PFSK-1 (cell line): Measurements from ENCODE around the gene RUNX2.

Experiments
- FOXP2 ChIP-seq: optimal IDR thresholded peaks from 2 replicates; pipeline ENCODE3; 2011; ENCODE audit warnings: borderline replicate concordance, control low read depth, inconsistent platforms; ENCODE audit not compliant: insufficient read depth; ENCODE audit errors: extremely low read length, extremely low read depth
- POLR2AphosphoS5 ChIP-seq: IDR thresholded peaks from 2 replicates; pipeline ENCODE4 v1.6.1; 2012; ENCODE audit warnings: low read depth, mild to moderate bottlenecking, control low read depth, low read length, moderate library complexity
- SIN3A ChIP-seq: IDR thresholded peaks from 2 replicates; pipeline ENCODE4 v1.6.1; 2012; ENCODE audit warnings: mild to moderate bottlenecking, low read length, moderate library complexity, borderline replicate concordance; ENCODE audit not compliant: insufficient read depth
- TAF1 ChIP-seq: IDR thresholded peaks from 2 replicates; pipeline ENCODE4 v1.6.1; 2012; ENCODE audit warnings: low read length, control low read depth, borderline replicate concordance; ENCODE audit not compliant: insufficient read depth
- TF ChIP-seq, protein P1 (sequence below), 2 experiments: IDR thresholded peaks; 2 replicates each; pipeline versions ENCODE4 v1.6.1 to v1.8.0; 2011 to 2012; ENCODE audit warnings: low read depth in 2 of 2, low read length in 2 of 2, control low read depth in 1 of 2, inconsistent platforms in 1 of 2, mild to moderate bottlenecking in 1 of 2, moderate library complexity in 1 of 2; ENCODE audit not compliant: insufficient read depth in 1 of 2

RUNX2 gene

DNA sequence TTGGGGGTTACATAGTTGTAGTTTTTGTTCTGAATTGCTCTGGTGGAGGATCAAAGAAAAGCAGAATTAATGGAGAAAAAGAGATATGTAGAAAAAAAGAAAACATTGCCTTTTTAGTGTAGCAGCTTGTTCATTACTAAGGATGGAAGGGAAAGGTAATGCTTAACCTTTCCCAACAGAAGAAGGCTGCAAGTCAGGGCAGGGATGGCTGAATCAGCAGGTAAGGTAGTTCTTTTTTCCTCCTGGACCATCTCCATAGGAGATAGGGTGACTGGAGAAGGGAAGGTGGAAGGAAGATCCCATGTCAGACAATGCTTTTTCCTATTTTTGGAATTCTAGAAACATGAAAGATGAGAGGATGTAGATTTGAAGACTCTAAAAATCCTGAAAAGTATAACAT is 129.0 kb downstream of the RUNX2 start:
- TF ChIP-seq POLR2AphosphoS5, result no peak
- no peak for TF ChIP-seq TAF1

DNA sequence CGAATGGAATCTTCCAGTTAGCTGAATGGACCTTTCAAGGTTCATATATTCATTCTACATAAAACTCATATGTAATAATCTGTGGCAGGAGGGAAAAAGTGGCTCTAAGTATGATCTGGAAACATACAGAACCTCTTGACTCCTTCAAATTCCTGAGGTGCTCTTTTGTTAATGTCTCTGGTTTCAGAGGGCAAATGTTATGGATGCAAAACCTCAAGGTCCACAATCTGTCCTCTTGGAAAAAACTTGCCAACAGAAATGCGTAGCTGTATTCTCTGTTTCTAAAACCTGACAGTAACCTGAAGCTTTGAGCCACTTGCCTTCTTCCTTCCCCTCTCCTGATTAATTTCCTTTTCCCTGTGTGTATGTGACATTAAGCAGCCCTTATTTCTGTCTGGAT is 130.5 kb downstream of the RUNX2 start:
- no peak for TF ChIP-seq POLR2AphosphoS5
- TF ChIP-seq, protein P1, sequence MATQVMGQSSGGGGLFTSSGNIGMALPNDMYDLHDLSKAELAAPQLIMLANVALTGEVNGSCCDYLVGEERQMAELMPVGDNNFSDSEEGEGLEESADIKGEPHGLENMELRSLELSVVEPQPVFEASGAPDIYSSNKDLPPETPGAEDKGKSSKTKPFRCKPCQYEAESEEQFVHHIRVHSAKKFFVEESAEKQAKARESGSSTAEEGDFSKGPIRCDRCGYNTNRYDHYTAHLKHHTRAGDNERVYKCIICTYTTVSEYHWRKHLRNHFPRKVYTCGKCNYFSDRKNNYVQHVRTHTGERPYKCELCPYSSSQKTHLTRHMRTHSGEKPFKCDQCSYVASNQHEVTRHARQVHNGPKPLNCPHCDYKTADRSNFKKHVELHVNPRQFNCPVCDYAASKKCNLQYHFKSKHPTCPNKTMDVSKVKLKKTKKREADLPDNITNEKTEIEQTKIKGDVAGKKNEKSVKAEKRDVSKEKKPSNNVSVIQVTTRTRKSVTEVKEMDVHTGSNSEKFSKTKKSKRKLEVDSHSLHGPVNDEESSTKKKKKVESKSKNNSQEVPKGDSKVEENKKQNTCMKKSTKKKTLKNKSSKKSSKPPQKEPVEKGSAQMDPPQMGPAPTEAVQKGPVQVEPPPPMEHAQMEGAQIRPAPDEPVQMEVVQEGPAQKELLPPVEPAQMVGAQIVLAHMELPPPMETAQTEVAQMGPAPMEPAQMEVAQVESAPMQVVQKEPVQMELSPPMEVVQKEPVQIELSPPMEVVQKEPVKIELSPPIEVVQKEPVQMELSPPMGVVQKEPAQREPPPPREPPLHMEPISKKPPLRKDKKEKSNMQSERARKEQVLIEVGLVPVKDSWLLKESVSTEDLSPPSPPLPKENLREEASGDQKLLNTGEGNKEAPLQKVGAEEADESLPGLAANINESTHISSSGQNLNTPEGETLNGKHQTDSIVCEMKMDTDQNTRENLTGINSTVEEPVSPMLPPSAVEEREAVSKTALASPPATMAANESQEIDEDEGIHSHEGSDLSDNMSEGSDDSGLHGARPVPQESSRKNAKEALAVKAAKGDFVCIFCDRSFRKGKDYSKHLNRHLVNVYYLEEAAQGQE (IDR thresholded peaks at IDR 0.05; ENCODE audit: insufficient read depth in 1 of 2, low read depth in 2 of 2, low read length in 2 of 2), result no peak
- TF ChIP-seq TAF1, result no peak
- no peak for TF ChIP-seq SIN3A
- TF ChIP-seq FOXP2, result no peak

DNA sequence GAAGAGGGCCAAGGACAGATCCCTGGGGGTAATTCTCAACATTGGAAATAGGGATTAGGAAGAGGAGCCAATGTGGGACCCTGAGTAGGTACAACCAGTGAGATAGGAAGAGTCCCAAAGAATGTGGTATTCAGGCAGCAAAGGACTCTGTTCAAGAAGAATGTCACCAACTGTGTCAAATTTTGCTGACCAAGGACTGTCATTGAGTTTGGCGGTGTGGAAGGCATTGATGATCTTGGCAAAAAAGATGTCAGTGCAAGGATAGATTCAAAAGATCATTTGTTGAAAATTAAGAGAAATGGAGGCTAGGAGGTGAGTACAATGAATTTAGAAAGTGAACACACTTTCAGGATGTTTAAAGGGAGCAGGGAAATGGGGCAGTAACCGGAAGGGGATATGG is 132.0 kb downstream of the RUNX2 start:
- TF ChIP-seq SIN3A, result no peak
- TF ChIP-seq, protein P1 (IDR thresholded peaks at IDR 0.05; ENCODE audit: insufficient read depth in 1 of 2, low read depth in 2 of 2, low read length in 2 of 2), result no peak

DNA sequence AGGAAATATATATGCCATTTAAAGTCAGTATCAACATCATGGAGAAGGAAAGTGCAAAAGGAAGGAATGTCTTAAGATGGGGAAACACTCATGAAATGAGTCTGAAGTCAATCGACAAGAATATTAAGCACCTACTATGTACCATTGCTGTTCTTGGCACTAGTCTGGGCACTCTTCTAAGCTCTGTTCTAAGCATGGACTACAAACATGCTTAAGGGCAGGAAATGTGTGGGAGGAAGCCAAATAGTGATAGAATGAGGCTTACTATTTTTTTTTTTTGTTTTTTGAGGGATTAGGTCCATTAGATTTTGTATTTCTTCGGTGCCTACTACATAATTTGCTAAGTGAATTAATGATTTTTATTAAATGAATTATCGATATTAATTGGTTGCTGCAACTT is 133.4 kb downstream of the RUNX2 start:
- no peak for TF ChIP-seq POLR2AphosphoS5
- no peak for TF ChIP-seq TAF1
- TF ChIP-seq SIN3A, result no peak
- TF ChIP-seq, protein P1 (IDR thresholded peaks at IDR 0.05; ENCODE audit: insufficient read depth in 1 of 2, low read depth in 2 of 2, low read length in 2 of 2), result no peak
- no peak for TF ChIP-seq FOXP2

DNA sequence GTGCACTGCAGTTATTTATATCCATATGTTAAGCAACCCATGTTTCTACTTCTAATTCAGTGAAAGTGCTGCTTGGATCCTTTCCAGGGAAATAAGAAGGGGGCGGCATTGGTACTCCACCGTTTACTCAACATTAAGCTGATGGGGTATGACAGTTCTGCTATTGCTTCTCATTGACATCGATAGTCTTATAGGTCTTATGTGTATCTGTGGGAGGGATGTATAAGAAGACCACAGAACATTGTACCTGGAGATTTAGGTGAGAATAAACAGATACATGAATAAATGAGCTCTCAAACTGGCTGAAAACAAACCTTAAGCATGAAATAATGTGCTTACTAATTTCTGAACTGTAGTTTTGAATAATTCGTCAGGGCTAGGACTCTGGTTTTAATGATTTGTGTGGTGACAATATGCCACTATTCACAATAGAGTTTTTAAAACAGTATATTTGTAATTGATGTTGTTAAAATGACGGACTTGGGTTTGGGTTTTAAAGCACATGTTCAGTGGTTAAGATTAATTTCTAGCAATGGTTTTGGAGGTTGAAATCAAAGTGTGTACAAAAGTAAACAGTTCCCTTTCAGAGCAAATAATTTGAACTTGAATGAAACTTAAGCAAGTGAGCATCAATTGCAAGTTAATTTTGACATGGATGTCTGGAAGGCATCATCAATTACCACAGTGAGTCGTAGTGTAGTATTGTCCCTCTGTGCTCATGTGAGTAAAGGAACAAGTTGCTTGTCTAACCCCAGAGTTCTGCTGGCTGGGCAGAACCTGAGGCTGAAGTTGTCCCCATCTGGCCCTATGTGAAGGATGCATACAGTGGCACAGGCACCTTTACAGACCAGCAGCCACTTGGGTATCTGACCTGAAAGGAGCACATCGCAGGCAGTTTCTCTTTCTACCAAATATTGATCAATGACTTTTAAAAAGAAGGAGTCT is 134.3 kb downstream of the RUNX2 start:
- no peak for TF ChIP-seq FOXP2
- no peak for TF ChIP-seq POLR2AphosphoS5
- TF ChIP-seq TAF1, result no peak
- no peak for TF ChIP-seq SIN3A
- TF ChIP-seq, protein P1 (IDR thresholded peaks at IDR 0.05; ENCODE audit: insufficient read depth in 1 of 2, low read depth in 2 of 2, low read length in 2 of 2), result no peak
